Smooth muscle cell (in vitro differentiated cells): ENCODE data around the gene NPPB. TPM values are rescaled to one million over a fixed set of nuclear protein-coding genes. Genes with fewer than 3 reads are reported as not detected.

ENCODE experiments used
- DNase-seq: peaks from one replicate; lab custom pipeline; 2025; ENCODE audit not compliant: unreplicated experiment; lab: John Stamatoyannopoulos, UW
- H2AFZ ChIP-seq: fragments of 200-600 bp; sonication (generic); 2 replicates; pipeline ENCODE4 v1.6.0; 2016; ENCODE audit warnings: antibody characterized with exemption, low read depth, mild to moderate bottlenecking
- H3F3A ChIP-seq: fragments of 200-600 bp; sonication (generic); 2 replicates; pipeline ENCODE4 v1.6.0; 2017; ENCODE audit warnings: antibody characterized with exemption, low read depth
- H3K27ac ChIP-seq: fragments of 200-600 bp; sonication (generic); 2 replicates; pipeline ENCODE4 v1.5.1; 2016; ENCODE audit warnings: low read depth, mild to moderate bottlenecking
- H3K27me3 ChIP-seq: fragments of 200-600 bp; sonication (generic); 2 replicates; pipeline ENCODE4 v1.6.1; 2016; ENCODE audit warnings: low read depth, mild to moderate bottlenecking
- H3K36me3 ChIP-seq: fragments of 200-600 bp; sonication (generic); 2 replicates; pipeline ENCODE4 v1.5.1; 2016; ENCODE audit warnings: low read depth
- H3K4me1 ChIP-seq: fragments of 200-600 bp; sonication (generic); 2 replicates; pipeline ENCODE4 v1.5.1; 2016; ENCODE audit warnings: low read depth
- H3K4me2 ChIP-seq: fragments of 200-600 bp; sonication (generic); 2 replicates; pipeline ENCODE4 v1.6.0; 2016; ENCODE audit warnings: mild to moderate bottlenecking
- H3K4me3 ChIP-seq: fragments of 200-600 bp; sonication (generic); 2 replicates; pipeline ENCODE4 v1.5.1; 2016; ENCODE audit warnings: mild to moderate bottlenecking
- H3K79me2 ChIP-seq: fragments of 200-600 bp; sonication (generic); 2 replicates; pipeline ENCODE4 v1.6.0; 2016; ENCODE audit warnings: low read depth, mild to moderate bottlenecking
- H3K9ac ChIP-seq: fragments of 200-600 bp; sonication (generic); 2 replicates; pipeline ENCODE4 v1.6.0; 2016; ENCODE audit warnings: low read depth
- H3K9me3 ChIP-seq: fragments of 200-600 bp; sonication (generic); replicated peaks from 2 replicates; pipeline ENCODE4 v1.5.1; 2016; ENCODE audit warnings: low read depth
- H4K20me1 ChIP-seq: fragments of 200-600 bp; sonication (generic); 2 replicates; pipeline ENCODE4 v1.6.0; 2016; ENCODE audit warnings: low read depth
- CTCF ChIP-seq: fragments of 200-600 bp; sonication (generic); IDR thresholded peaks from 2 replicates; pipeline ENCODE4 v1.5.1; 2017; ENCODE audit warnings: borderline replicate concordance, mild to moderate bottlenecking, antibody characterized with exemption; ENCODE audit not compliant: insufficient read depth, poor library complexity, severe bottlenecking
- WGBS: methylation state at CpG from one replicate; pipeline ENCODE4 v1.1.7; 2016; ENCODE audit warnings: low lambda C conversion rate; 5-methylcytosine and 5-hydroxymethylcytosine counted together
- polyA plus RNA-seq: library from polyadenylated mRNA; unstranded; fragments of >200 nt; fragmentation: Nextera tagmentation; extraction: Ambion mirVana; gene quantifications from 2 replicates; pipeline ENCODE4 v1.2.1, GENCODE V29; 2016
- total RNA-seq: library from RNA; depleted of rRNA; stranded (reverse); fragments of >200 nt; gene quantifications from 2 replicates; pipeline ENCODE4 v1.2.3, GENCODE V29; 2014

Gene NPPB
- total and polyA plus RNA-seq, 2 experiments from 2014 or later, result 9.5 to 12.2 TPM

GRCh38 chr1:11857164-11857851, 1.4 kb downstream of the NPPB start:
- Histone ChIP-seq H3K9ac (no peak overlapping the region), H3K27me3 (peaks cover 33% of the 10 kb centered on the region), H3K27ac (no peak overlapping the region), H3K36me3 (no peaks in the 10 kb centered on the region), H3K9me3 (no peaks in the 10 kb centered on the region), H4K20me1 (no peaks in the 10 kb centered on the region), H3K4me1 (no peaks in the 10 kb centered on the region), H3F3A (no peaks in the 10 kb centered on the region), H2AFZ (no peak overlapping the region), H3K79me2 (no peaks in the 10 kb centered on the region), H3K4me3 (no peak overlapping the region), H3K4me2 (no peak overlapping the region)
- no peak for TF ChIP-seq CTCF
- 56% methylated on average over 10 of the region's 10 CpGs for WGBS
- DNase-seq, result no peak

DNA sequence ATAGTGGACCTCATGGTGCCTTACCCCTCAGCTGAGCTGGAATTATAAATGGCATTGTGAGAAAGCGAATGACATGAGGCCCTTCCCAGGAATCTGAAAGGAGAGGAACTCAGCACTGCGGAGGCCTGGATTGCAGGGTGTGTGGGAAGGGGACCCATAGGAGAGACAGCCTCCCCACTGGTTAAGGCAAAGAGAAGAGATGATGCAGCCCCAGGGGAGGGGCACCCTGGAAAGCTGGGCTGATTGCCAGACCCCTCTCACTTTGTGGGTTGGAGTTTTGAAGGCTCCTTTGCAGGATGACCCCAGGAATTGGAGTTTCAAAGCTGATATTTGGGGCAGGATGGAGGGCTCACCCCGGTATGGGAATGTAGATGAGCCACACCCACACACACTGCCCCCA, 2.0 kb downstream of the NPPB start:
- no peaks in the 10 kb centered on the region for H3K9me3 ChIP-seq
- no peaks in the 10 kb centered on the region for H4K20me1 ChIP-seq
- H3K9ac ChIP-seq, result no peak overlapping the region
- TF ChIP-seq CTCF, result no peak
- H3K27me3 ChIP-seq, result peaks cover 33% of the 10 kb centered on the region
- no peaks in the 10 kb centered on the region for H3K36me3 ChIP-seq
- H3K4me2 ChIP-seq, result no peak overlapping the region
- no peak overlapping the region for H2AFZ ChIP-seq
- H3K79me2 ChIP-seq, result no peaks in the 10 kb centered on the region
- H3K4me1 ChIP-seq, result no peaks in the 10 kb centered on the region
- DNase-seq, result no peak
- no peaks in the 10 kb centered on the region for H3F3A ChIP-seq
- 70% methylated on average over 3 of the region's 3 CpGs for WGBS
- no peak overlapping the region for H3K27ac ChIP-seq
- no peak overlapping the region for H3K4me3 ChIP-seq

DNA sequence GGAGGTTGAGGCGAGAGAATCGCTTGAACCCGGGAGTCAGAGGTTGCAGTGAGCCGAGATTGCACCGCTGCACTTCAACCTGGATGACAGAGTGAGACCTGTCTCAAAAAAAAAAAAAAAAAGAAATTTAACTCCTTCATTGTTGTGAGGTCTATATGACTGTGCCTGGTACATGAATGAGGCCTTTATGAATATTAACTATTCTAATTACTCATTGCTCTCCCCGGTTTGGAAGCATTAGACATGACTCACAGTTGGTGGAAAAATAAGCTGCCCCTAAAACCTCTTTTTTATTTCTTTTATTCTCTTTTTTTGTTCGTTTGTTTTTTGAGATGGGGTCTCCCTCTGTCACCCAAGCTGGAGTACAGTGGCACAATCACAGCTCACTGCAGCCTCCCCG, 3.3 kb downstream of the NPPB start:
- 87% methylated on average over 8 of the region's 8 CpGs for WGBS
- H2AFZ ChIP-seq, result no peak overlapping the region
- TF ChIP-seq CTCF, result no peak

GRCh38 chr1:11854519-11854918, 4.2 kb downstream of the NPPB start:
- Histone ChIP-seq H3K79me2 (no peaks in the 10 kb centered on the region), H3K4me1 (no peaks in the 10 kb centered on the region), H3F3A (no peaks in the 10 kb centered on the region), H2AFZ (no peak overlapping the region), H3K27me3 (peaks cover 29% of the 10 kb centered on the region), H3K27ac (no peak overlapping the region), H3K9me3 (no peaks in the 10 kb centered on the region), H3K9ac (no peak overlapping the region), H4K20me1 (no peaks in the 10 kb centered on the region), H3K4me3 (no peak overlapping the region), H3K4me2 (no peak overlapping the region), H3K36me3 (no peaks in the 10 kb centered on the region)
- 77% methylated on average over 8 of the region's 8 CpGs for WGBS
- no peak for TF ChIP-seq CTCF
- no peak for DNase-seq

More for the DNA sequence above, 3.3 kb downstream of the NPPB start:
- H3K36me3 ChIP-seq, result no peaks in the 10 kb centered on the region
- DNase-seq, result no peak
- H3K4me3 ChIP-seq, result no peak overlapping the region
- no peaks in the 10 kb centered on the region for H3F3A ChIP-seq
- no peak overlapping the region for H3K27ac ChIP-seq
- H4K20me1 ChIP-seq, result no peaks in the 10 kb centered on the region
- H3K9ac ChIP-seq, result no peak overlapping the region
- no peak overlapping the region for H3K4me2 ChIP-seq
- no peaks in the 10 kb centered on the region for H3K9me3 ChIP-seq
- peaks cover 29% of the 10 kb centered on the region for H3K27me3 ChIP-seq
- H3K4me1 ChIP-seq, result no peaks in the 10 kb centered on the region
- no peaks in the 10 kb centered on the region for H3K79me2 ChIP-seq
